GM18951 (cell line): ENCODE results near the gene CALHM6.

Experiments used
- POLR2A ChIP-seq: IDR thresholded peaks from 4 replicates; pipeline ENCODE4 v1.6.1; 2011; ENCODE audit warnings: mild to moderate bottlenecking; ENCODE audit not compliant: insufficient read length, insufficient read depth; ENCODE audit errors: extremely low read depth
- in situ Hi-C: fragments of 300-500 bp; cut with MboI; formaldehyde crosslinking; loops from one replicate; pipeline ENCODE4 v1.12.0; 2022; ENCODE audit warnings: low sequenced_read_pairs, mixed read lengths, inconsistent platforms; ENCODE audit not compliant: unreplicated experiment

The CALHM6 gene

GRCh38 chr6:116434056-116434725 lies 27.0 kb upstream of the CALHM6 start:
- in situ Hi-C loops = no loop called here
- no peak for TF ChIP-seq POLR2A

- in situ Hi-C loops = no loop called here
- TF ChIP-seq POLR2A = no peak
Measured at GRCh38 chr6:116436586-116436985, 24.6 kb upstream of the CALHM6 start.

- in situ Hi-C loops = no loop called here
Measured at GRCh38 chr6:116437656-116438055, 23.5 kb upstream of the CALHM6 start.

GRCh38 chr6:116438590-116439448 lies 22.4 kb upstream of the CALHM6 start:
- in situ Hi-C loops = no loop called here
- no peak for TF ChIP-seq POLR2A

More at GRCh38 chr6:116437656-116438055, 23.5 kb upstream of the CALHM6 start:
- TF ChIP-seq POLR2A = no peak

GRCh38 chr6:116439522-116440051 lies 21.6 kb upstream of the CALHM6 start:
- in situ Hi-C loops = no loop called here
- TF ChIP-seq POLR2A = no peak

GRCh38 chr6:116443105-116443504 lies 18.1 kb upstream of the CALHM6 start:
- in situ Hi-C loops = no loop called here
- no peak for TF ChIP-seq POLR2A

- in situ Hi-C loops = no loop called here
Measured at GRCh38 chr6:116444092-116444491, 17.1 kb upstream of the CALHM6 start.

GRCh38 chr6:116444575-116444974 lies 16.6 kb upstream of the CALHM6 start:
- no peak for TF ChIP-seq POLR2A
- in situ Hi-C loops = no loop called here

More at GRCh38 chr6:116444092-116444491, 17.1 kb upstream of the CALHM6 start:
- TF ChIP-seq POLR2A = no peak

GRCh38 chr6:116445102-116445501 lies 16.1 kb upstream of the CALHM6 start:
- in situ Hi-C loops = no loop called here
- no peak for TF ChIP-seq POLR2A

- in situ Hi-C loops = no loop called here
- no peak for TF ChIP-seq POLR2A
Measured at GRCh38 chr6:116446399-116446798, 14.8 kb upstream of the CALHM6 start.

GRCh38 chr6:116447052-116447451 lies 14.1 kb upstream of the CALHM6 start:
- in situ Hi-C loops = no loop called here
- no peak for TF ChIP-seq POLR2A

GRCh38 chr6:116447496-116448011 lies 13.6 kb upstream of the CALHM6 start:
- TF ChIP-seq POLR2A = no peak
- in situ Hi-C loops = no loop called here

GRCh38 chr6:116449565-116449964 lies 11.6 kb upstream of the CALHM6 start:
- in situ Hi-C loops = no loop called here
- TF ChIP-seq POLR2A = no peak
